HG03571 (cell line): ENCODE results near the gene MAML2.

Experiments
- ATAC-seq: cut with Tn5 transposase; IDR thresholded peaks from one replicate; pipeline ENCODE4 v1.9.1; 2021; ENCODE audit not compliant: unreplicated experiment

MAML2 gene

GRCh38 chr11:96107143-96107824, 235.7 kb downstream of the MAML2 start:
- no peak for ATAC-seq

- ATAC-seq, result no peak
Measured at GRCh38 chr11:96106645-96107044, 236.3 kb downstream of the MAML2 start.

GRCh38 chr11:96105944-96106343, 237.1 kb downstream of the MAML2 start:
- no peak for ATAC-seq

- ATAC-seq, result no peak
Measured at GRCh38 chr11:96105197-96105895, 237.6 kb downstream of the MAML2 start.

GRCh38 chr11:96104496-96104895, 238.5 kb downstream of the MAML2 start:
- ATAC-seq, result no peak

- no peak for ATAC-seq
Measured at GRCh38 chr11:96103721-96104120, 239.3 kb downstream of the MAML2 start.

GRCh38 chr11:96103102-96103501, 239.9 kb downstream of the MAML2 start:
- no peak for ATAC-seq

- no peak for ATAC-seq
Measured at GRCh38 chr11:96102664-96103078, 240.3 kb downstream of the MAML2 start.

GRCh38 chr11:96101146-96101545, 241.8 kb downstream of the MAML2 start:
- no peak for ATAC-seq

- ATAC-seq, result no peak
Measured at GRCh38 chr11:96098511-96099241, 244.3 kb downstream of the MAML2 start.

- ATAC-seq, result no peak
Measured at GRCh38 chr11:96097844-96098421, 245.1 kb downstream of the MAML2 start.

GRCh38 chr11:96096360-96096759, 246.6 kb downstream of the MAML2 start:
- no peak for ATAC-seq

GRCh38 chr11:96095884-96096303, 247.1 kb downstream of the MAML2 start:
- ATAC-seq, result no peak

- no peak for ATAC-seq
Measured at GRCh38 chr11:96094156-96094555, 248.8 kb downstream of the MAML2 start.

- ATAC-seq, result no peak
Measured at GRCh38 chr11:96092511-96092910, 250.5 kb downstream of the MAML2 start.

GRCh38 chr11:96091476-96091875, 251.5 kb downstream of the MAML2 start:
- ATAC-seq, result no peak

- ATAC-seq, result no peak
Measured at GRCh38 chr11:96090711-96091110, 252.3 kb downstream of the MAML2 start.

GRCh38 chr11:96088914-96089313, 254.1 kb downstream of the MAML2 start:
- no peak for ATAC-seq

- ATAC-seq, result no peak
Measured at GRCh38 chr11:96086111-96086510, 256.9 kb downstream of the MAML2 start.

- ATAC-seq, result no peak
Measured at GRCh38 chr11:96085319-96085930, 257.6 kb downstream of the MAML2 start.
